Mesothelial cell of epicardium (in vitro differentiated cells): ENCODE results near the gene LIMK2. TPM values are rescaled to one million over a fixed set of nuclear protein-coding genes. Genes with fewer than 3 reads are reported as not detected.
A peak's percentile ranks its signal among the peaks of the same experiment; 100 is the strongest.
"Not testable (repeated sequence)": the region's sequence is repeated elsewhere in the genome, so short reads cannot be mapped to it uniquely, and the experiment has no call there.

Experiments used
- DNase-seq, 2 experiments: peaks; one replicate each; pipeline ENCODE4 v3.0.0; 2021; ENCODE audit warnings: low spot score in 2 of 2; ENCODE audit not compliant: unreplicated experiment in 2 of 2
- H3K27ac Mint-ChIP-seq: 2 replicates; pipeline ENCODE4 v1.8.0; 2021; ENCODE audit warnings: mixed read lengths
- H3K27me3 Mint-ChIP-seq: 2 replicates; pipeline ENCODE4 v1.8.0; 2021; ENCODE audit warnings: low read depth, mixed read lengths
- H3K36me3 Mint-ChIP-seq: 2 replicates; pipeline ENCODE4 v1.8.0; 2021; ENCODE audit warnings: mixed read lengths
- H3K4me1 Mint-ChIP-seq: 2 replicates; pipeline ENCODE4 v1.8.0; 2021; ENCODE audit warnings: mixed read lengths
- H3K4me3 Mint-ChIP-seq: 2 replicates; pipeline ENCODE4 v1.8.0; 2021; ENCODE audit warnings: mild to moderate bottlenecking, moderate library complexity, mixed read lengths
- H3K9me3 Mint-ChIP-seq: 2 replicates; pipeline ENCODE4 v1.8.0; 2021; ENCODE audit warnings: mixed read lengths
- total RNA-seq: library from RNA; stranded (reverse); gene quantifications from 3 replicates; pipeline ENCODE4 v1.2.1, GENCODE V29; 2021
- TF ChIP-seq, protein P1 (sequence below): fragments of 200-600 bp; sonication (generic); IDR thresholded peaks from one replicate; pipeline ENCODE4 v1.5.0; 2021; ENCODE audit warnings: antibody characterized with exemption; ENCODE audit not compliant: unreplicated experiment

The LIMK2 gene
- total RNA-seq: 109 to 121 TPM (median 117 TPM) in 3 replicates

DNA sequence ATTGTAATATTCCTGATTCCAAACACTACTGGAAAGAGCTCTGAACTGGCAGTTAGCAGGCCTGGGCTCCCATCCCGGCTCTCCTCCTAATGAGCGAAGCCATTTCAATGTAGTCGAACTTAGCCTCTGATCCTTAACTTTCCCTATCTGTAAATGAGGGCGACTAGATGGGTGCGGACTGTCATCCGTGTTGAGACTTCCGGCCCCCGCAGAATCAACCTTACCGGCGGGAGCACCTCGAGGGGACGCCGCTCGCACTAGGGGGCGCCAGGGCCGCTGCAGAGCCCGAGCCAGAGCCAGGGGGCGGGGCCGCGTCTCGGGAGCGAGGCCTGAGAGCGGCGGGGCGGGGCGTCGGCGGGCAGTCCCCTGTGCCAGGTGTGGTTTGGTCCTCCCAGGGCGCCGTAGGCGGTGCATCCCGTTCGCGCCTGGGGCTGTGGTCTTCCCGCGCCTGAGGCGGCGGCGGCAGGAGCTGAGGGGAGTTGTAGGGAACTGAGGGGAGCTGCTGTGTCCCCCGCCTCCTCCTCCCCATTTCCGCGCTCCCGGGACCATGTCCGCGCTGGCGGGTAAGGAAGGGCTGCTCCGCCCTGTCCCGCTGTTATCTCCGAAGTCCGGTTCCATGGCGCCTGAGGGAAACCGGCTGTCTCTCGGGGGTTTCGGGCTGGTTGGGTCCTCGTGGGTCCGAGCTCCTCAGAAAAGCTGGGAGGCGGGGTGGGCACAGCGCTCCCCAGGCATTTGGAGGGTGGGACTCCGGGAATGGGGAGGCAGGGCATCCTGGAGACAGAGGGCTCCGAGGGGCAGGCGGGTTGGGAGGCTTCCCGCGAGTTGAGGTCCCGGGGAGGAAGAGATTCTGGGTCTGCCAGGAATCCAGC lies at the start of gene LIMK2:
LIMK2 (plus strand) TSS at position 437 of the 869 bp plus-strand sequence; CDS start at position 548, 111 bp downstream.
- Mint-ChIP-seq H3K27me3 (no peaks in the 10 kb centered on the region), H3K27ac (peak within 1 kb of the TSS; percentile 75), H3K4me1 (peaks cover 26% of the 10 kb centered on the region), H3K36me3 (peaks cover 2% of the 10 kb centered on the region), H3K4me3 (peak within 1 kb of the TSS; percentile 87), H3K9me3 (no peaks in the 10 kb centered on the region)
- TF ChIP-seq, protein P1, sequence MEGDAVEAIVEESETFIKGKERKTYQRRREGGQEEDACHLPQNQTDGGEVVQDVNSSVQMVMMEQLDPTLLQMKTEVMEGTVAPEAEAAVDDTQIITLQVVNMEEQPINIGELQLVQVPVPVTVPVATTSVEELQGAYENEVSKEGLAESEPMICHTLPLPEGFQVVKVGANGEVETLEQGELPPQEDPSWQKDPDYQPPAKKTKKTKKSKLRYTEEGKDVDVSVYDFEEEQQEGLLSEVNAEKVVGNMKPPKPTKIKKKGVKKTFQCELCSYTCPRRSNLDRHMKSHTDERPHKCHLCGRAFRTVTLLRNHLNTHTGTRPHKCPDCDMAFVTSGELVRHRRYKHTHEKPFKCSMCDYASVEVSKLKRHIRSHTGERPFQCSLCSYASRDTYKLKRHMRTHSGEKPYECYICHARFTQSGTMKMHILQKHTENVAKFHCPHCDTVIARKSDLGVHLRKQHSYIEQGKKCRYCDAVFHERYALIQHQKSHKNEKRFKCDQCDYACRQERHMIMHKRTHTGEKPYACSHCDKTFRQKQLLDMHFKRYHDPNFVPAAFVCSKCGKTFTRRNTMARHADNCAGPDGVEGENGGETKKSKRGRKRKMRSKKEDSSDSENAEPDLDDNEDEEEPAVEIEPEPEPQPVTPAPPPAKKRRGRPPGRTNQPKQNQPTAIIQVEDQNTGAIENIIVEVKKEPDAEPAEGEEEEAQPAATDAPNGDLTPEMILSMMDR: peak; percentile 74
- DNase-seq: peak; percentile 95 to 96

DNA sequence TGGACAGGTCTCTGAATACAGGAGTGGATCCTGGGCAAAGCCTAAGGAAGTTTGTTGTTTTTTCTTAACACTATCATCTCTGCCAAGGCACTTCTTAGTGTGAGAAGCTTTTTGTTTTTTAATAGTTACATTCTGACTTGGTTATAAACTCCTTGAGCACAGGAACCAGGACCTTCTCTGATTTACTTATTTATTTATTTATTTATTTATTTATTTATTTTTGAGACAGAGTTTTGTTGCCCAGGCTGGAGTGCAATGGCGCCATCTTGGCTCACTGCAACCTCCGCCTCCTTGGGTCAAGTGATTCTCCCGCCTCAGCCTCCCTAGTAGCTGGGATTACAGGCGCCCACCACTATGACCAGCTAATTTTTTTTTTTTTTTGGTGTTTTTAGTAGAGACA lies 41.1 kb upstream of the LIMK2 start:
- Mint-ChIP-seq H3K4me3 (no peak overlapping the region), H3K27me3 (no peaks in the 10 kb centered on the region)
- no peak for DNase-seq

DNA sequence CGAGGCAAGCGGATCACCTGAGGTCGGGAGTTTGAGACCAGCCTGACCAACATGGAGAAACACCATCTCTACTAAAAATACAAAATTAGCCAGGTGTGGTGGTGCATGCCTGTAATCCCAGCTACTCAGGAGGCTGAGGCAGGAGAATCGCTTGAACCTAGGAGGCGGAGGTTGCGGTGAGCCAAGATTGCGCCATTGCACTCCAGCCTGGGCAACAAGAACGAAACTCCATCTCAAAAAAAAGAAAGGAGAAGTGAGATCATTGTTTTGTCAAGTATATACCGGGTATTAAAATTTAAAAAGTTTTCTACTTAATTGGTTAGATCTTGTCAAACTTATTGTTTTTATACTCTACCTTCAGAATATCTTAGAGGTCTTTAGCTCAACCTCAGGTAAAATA lies 40.4 kb upstream of the LIMK2 start:
- not testable (repeated sequence) for H3K27ac Mint-ChIP-seq, H3K9me3 Mint-ChIP-seq, H3K36me3 Mint-ChIP-seq, H3K4me1 Mint-ChIP-seq, H3K4me3 Mint-ChIP-seq, H3K27me3 Mint-ChIP-seq, DNase-seq

More for the DNA sequence above, 41.1 kb upstream of the LIMK2 start:
- TF ChIP-seq, protein P1: no peak
- H3K36me3 Mint-ChIP-seq: peaks cover 6% of the 10 kb centered on the region
- H3K4me1 Mint-ChIP-seq: no peaks in the 10 kb centered on the region
- no peak overlapping the region for H3K27ac Mint-ChIP-seq
- H3K9me3 Mint-ChIP-seq: no peaks in the 10 kb centered on the region

DNA sequence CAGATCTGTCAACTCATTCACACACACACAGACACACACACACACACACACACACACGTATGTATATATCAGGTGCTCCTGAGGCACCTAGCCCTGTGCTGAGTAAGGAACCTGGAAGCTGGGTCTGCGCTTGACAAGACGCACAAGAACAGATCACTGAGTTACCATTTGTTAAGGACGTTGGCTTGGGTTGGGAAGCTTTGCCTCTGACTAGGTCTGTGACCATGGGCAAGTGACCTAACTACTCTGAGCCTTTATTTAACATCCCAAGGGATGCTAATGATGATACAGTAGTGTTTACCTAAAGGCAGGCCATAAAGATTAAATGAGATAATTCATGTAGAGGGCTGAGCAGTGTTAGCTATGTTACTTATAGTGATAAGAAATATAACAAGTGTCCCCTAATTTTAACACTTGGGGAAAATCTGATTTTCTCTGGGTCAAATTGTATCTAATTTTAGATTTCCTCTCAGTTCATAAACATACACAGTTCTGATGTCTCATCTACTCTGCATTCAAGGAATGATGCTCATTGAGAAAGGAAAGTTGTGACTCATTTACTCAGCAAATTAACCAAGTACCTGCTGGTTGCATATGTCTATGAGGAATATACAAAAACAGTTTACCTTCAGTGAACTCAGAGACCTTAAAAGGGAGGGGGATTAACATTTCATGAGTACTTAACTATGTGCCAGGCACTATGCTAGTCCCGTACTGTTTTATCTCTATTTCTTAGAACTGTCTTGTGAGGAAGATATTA lies 38.5 kb upstream of the LIMK2 start:
- Mint-ChIP-seq H3K27ac (no peak overlapping the region), H3K4me1 (peaks cover 11% of the 10 kb centered on the region), H3K27me3 (no peaks in the 10 kb centered on the region), H3K9me3 (no peaks in the 10 kb centered on the region), H3K36me3 (peaks cover 4% of the 10 kb centered on the region), H3K4me3 (no peak overlapping the region)
- TF ChIP-seq, protein P1: no peak
- DNase-seq: no peak

DNA sequence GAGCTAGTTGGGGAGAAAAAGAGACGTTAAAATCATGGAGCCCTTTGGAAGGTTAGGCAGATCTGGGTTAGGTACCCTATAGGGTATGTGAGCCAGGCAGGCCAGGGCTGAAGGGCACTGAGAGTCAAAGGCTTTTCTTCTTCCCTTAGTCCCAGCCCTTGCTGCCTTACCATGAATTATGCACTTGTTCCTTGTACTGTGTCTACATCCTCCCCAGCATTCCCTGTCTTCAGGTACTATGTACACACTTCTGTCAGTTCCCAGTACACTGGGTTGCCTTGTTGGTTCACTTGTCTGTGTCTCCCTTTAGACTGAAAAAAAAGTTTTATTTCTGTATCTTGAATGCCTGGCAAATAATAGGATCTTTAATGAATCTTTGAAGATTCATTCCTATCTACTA lies 35.2 kb upstream of the LIMK2 start:
- Mint-ChIP-seq H3K27ac (peak overlapping the region; percentile 83), H3K9me3 (peaks cover 3% of the 10 kb centered on the region), H3K4me3 (no peak overlapping the region), H3K4me1 (peaks cover 11% of the 10 kb centered on the region), H3K27me3 (no peaks in the 10 kb centered on the region), H3K36me3 (peaks cover 10% of the 10 kb centered on the region)
- DNase-seq: no peak
- TF ChIP-seq, protein P1: no peak
